ENCODE results near the gene PATL1.

Gene PATL1

GRCh38 chr11:59611570-59612565, 57.0 kb downstream of the PATL1 start:
- no peak overlapping the region for H3K4me3 ChIP-seq (ENCODE audit: low read depth, low read length)
- DNase-seq (ENCODE audit: low read depth) = no peak
- TF ChIP-seq MYC (IDR thresholded peaks at IDR 0.05; ENCODE audit: low read depth, low read length) (no peak), MAX (IDR thresholded peaks at IDR 0.05; ENCODE audit: low read depth, low read length) (no peak), CTCF (IDR thresholded peaks at IDR 0.05; ENCODE audit: low read depth, low read length) (no peak), POLR2A (IDR thresholded peaks at IDR 0.05; ENCODE audit: extremely low read depth, insufficient read length) (no peak)

GRCh38 chr11:59610289-59610688, 58.5 kb downstream of the PATL1 start:
- TF ChIP-seq POLR2A (IDR thresholded peaks at IDR 0.05; ENCODE audit: extremely low read depth, insufficient read length) = no peak
- no peak for TF ChIP-seq CTCF (IDR thresholded peaks at IDR 0.05; ENCODE audit: low read depth, low read length)
- no peak for TF ChIP-seq MAX (IDR thresholded peaks at IDR 0.05; ENCODE audit: low read depth, low read length)
- no peak for TF ChIP-seq MYC (IDR thresholded peaks at IDR 0.05; ENCODE audit: low read depth, low read length)

GRCh38 chr11:59607703-59608454, 61.0 kb downstream of the PATL1 start:
- DNase-seq (ENCODE audit: low read depth) = no peak
- TF ChIP-seq MAX (IDR thresholded peaks at IDR 0.05; ENCODE audit: low read depth, low read length) (no peak), CTCF (IDR thresholded peaks at IDR 0.05; ENCODE audit: low read depth, low read length) (no peak), POLR2A (IDR thresholded peaks at IDR 0.05; ENCODE audit: extremely low read depth, insufficient read length) (no peak)
- no peak overlapping the region for H3K4me3 ChIP-seq (ENCODE audit: low read depth, low read length)

More at GRCh38 chr11:59610289-59610688, 58.5 kb downstream of the PATL1 start:
- DNase-seq (ENCODE audit: low read depth) = no peak
- H3K4me3 ChIP-seq (ENCODE audit: low read depth, low read length) = no peak overlapping the region

GRCh38 chr11:59602432-59602831, 66.4 kb downstream of the PATL1 start:
- no peak for DNase-seq (ENCODE audit: low read depth)
- TF ChIP-seq CTCF (IDR thresholded peaks at IDR 0.05; ENCODE audit: low read depth, low read length) = no peak
- TF ChIP-seq MAX (IDR thresholded peaks at IDR 0.05; ENCODE audit: low read depth, low read length) = no peak
- TF ChIP-seq POLR2A (IDR thresholded peaks at IDR 0.05; ENCODE audit: extremely low read depth, insufficient read length) = no peak
- TF ChIP-seq MYC (IDR thresholded peaks at IDR 0.05; ENCODE audit: low read depth, low read length) = no peak
- H3K4me3 ChIP-seq (ENCODE audit: low read depth, low read length) = no peak overlapping the region

GRCh38 chr11:59601788-59602187, 67.0 kb downstream of the PATL1 start:
- no peak for TF ChIP-seq POLR2A (IDR thresholded peaks at IDR 0.05; ENCODE audit: extremely low read depth, insufficient read length)
- TF ChIP-seq MAX (IDR thresholded peaks at IDR 0.05; ENCODE audit: low read depth, low read length) = no peak
- H3K4me3 ChIP-seq (ENCODE audit: low read depth, low read length) = no peak overlapping the region
- no peak for DNase-seq (ENCODE audit: low read depth)
